ENCODE measurements around the gene HLX. TPM values are rescaled to one million over a fixed set of nuclear protein-coding genes. Genes with fewer than 3 reads are reported as not detected.

The HLX gene
- total and polyA plus RNA-seq, 2 of the 13 experiments (the other 11 are each of a cell fraction or from before 2014, with no cell fraction given) = 0.30 to 0.35 TPM

- no TSS peak for BruUV-seq (replicated peaks)
- no peaks in the 10 kb centered on the region for H3K9me3 ChIP-seq (ENCODE audit: low read length)
- no peak for FAIRE-seq
- 95% methylated on average over 8 of the region's 8 CpGs for WGBS (ENCODE audit: low lambda C conversion rate)
- intact Hi-C loops (cut with micrococcal nuclease; ENCODE audit: unreplicated experiment) (no loop called here), in situ Hi-C loops (cut with HindIII; ENCODE audit: extremely low pct_ligation_motif_present, low pct_unique_long_range_greater_than_20kb) (no loop called here)
- 0 out of 6 replicates have a peak overlapping the region, but pooled peaks of 1 of the 3 experiments have one; percentile 70 for H3K4me3 ChIP-seq (replicated peaks in 1 of 3; ENCODE audit: insufficient read depth in 1 of 3, low read depth in 2 of 3, low read length in 3 of 3)
- no peak overlapping the region for H3K27ac ChIP-seq (ENCODE audit: extremely low read length, insufficient read depth, low read length)
- H3K4me2 ChIP-seq (ENCODE audit: low read depth, low read length) = peak overlapping the region; percentile 65; the same call in 1 of the 2 replicates
- ChIA-PET CTCF (ENCODE audit: low intra/inter-chr PET ratio, low total read pairs) (no interaction called here), POLR2A (no interaction called here)
- no peaks in the 10 kb centered on the region for H3K79me2 ChIP-seq (ENCODE audit: insufficient read depth, low read length)
- no peak overlapping the region for H3K9ac ChIP-seq (ENCODE audit: insufficient read depth, low read depth, low read length)
- no peak overlapping the region for H2AFZ ChIP-seq (ENCODE audit: low read length)
- H3K27me3 ChIP-seq (ENCODE audit: control insufficient read depth in 1 of 2, insufficient read depth in 2 of 2, low read length in 2 of 2) = peaks cover 0 to 11% of the 10 kb centered on the region in 2 experiments; a peak in 1 of 5 replicates
- H4K20me1 ChIP-seq (ENCODE audit: insufficient read depth, low read length) = no peaks in the 10 kb centered on the region
- peaks cover 4% of the 10 kb centered on the region for H3K4me1 ChIP-seq (ENCODE audit: insufficient read depth, low read length)
- TF ChIP-seq FOXK1 (CRISPR knock-in tag; IDR thresholded peaks at IDR 0.05; ENCODE audit: borderline replicate concordance, low read depth) (no peak), ZNF710 (CRISPR knock-in tag; IDR thresholded peaks at IDR 0.05; ENCODE audit: borderline replicate concordance) (no peak), ZNF678 (CRISPR knock-in tag; IDR thresholded peaks at IDR 0.05) (no peak), ISL2 (CRISPR knock-in tag; IDR thresholded peaks at IDR 0.05) (no peak), SNAPC5 (CRISPR knock-in tag; IDR thresholded peaks at IDR 0.05; ENCODE audit: borderline replicate concordance) (no peak), ZBTB38 (CRISPR knock-in tag; IDR thresholded peaks at IDR 0.05) (0 out of 2 replicates have a peak, but pooled peaks have one; percentile 0), CHCHD3 (CRISPR knock-in tag; IDR thresholded peaks at IDR 0.05) (no peak)
- DNase-seq (ENCODE audit: low spot score) = no peak
- H3K36me3 ChIP-seq (replicated peaks in 1 of 2; ENCODE audit: control insufficient read depth in 1 of 2, insufficient read depth in 2 of 2, low read length in 2 of 2) = no peaks in the 10 kb centered on the region
- no peak for ATAC-seq
Observed at GRCh38 chr1:220880362-220880670, 1.1 kb downstream of the HLX start.

Data from HepG2 (cell line).